GM12865 (cell line): Measurements from ENCODE around the gene GSTA1.
"Not testable (repeated sequence)": the region's sequence is repeated elsewhere in the genome, so short reads cannot be mapped to it uniquely, and the experiment has no call there.

ENCODE experiments used
- DNase-seq: peaks from one replicate; pipeline ENCODE4 v3.0.0; 2010; ENCODE audit warnings: low read depth
- H3K4me3 ChIP-seq: 2 replicates; pipeline ENCODE4 v1.5.1; 2011; ENCODE audit warnings: mild to moderate bottlenecking, low read depth, low read length, control low read depth
- TF ChIP-seq, protein P1 (sequence below): IDR thresholded peaks from 2 replicates; pipeline ENCODE4 v1.5.1; 2011; ENCODE audit warnings: low read length, control low read depth, low read depth, inconsistent platforms; ENCODE audit not compliant: insufficient read depth; ENCODE audit errors: missing control alignments

GSTA1 gene

DNA sequence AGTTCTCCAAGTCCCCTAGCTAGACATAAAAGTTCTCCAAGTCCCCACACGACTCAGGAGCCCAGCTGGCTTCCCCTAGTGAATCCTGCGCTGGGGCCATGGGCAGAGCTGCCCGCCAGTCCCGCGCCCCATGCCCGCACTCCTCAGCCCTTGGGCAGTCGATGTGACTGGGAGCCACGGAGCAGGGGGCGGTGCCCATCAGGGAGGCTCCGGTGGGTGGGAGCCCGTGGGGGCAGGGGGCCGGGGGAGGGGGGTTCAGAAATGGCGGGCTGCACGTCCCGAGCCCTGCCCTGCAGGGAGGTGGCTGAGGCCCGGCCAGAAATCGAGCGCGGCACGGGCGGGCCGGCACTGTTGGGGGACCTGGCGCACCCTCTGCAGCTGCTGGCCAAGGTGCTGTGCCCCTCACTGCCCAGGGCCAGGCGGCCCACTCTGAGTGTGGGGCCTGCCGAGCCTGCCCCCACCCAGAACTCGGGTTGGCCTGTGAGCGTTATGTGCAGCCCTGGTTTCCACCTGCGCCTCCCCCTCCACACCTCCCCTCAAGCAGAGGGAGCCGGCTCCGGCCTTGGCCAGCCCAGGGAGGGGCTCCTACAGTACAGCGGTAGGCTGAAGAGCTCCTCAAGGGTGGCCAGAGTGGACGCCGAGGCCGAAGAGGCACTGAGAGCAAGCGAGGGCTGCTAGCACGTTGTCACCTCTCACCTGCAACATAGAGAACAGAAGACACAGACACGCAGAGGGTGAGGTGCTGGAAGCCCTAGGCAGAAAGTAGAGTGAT, 25.6 kb upstream of the GSTA1 start:
- TF ChIP-seq, protein P1, sequence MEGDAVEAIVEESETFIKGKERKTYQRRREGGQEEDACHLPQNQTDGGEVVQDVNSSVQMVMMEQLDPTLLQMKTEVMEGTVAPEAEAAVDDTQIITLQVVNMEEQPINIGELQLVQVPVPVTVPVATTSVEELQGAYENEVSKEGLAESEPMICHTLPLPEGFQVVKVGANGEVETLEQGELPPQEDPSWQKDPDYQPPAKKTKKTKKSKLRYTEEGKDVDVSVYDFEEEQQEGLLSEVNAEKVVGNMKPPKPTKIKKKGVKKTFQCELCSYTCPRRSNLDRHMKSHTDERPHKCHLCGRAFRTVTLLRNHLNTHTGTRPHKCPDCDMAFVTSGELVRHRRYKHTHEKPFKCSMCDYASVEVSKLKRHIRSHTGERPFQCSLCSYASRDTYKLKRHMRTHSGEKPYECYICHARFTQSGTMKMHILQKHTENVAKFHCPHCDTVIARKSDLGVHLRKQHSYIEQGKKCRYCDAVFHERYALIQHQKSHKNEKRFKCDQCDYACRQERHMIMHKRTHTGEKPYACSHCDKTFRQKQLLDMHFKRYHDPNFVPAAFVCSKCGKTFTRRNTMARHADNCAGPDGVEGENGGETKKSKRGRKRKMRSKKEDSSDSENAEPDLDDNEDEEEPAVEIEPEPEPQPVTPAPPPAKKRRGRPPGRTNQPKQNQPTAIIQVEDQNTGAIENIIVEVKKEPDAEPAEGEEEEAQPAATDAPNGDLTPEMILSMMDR, result no peak

DNA sequence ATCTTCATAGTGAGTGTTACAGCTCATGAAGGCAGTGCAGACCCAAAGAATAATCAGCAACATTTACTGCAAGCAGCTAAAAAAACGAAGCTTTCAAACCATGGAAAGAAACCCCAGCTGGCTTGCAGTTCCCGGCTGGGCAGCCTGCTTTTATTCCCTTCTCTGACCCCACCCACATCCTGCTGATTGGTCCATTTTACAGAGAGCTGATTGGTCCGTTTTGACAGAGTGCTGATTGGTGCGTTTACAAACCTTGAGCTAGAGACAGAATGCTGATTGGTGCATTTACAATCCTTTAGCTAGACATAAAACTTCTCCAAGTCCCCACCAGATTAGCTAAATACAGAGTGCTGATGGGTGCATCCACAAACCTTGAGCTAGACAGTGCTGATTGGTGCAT, 25.0 kb upstream of the GSTA1 start:
- DNase-seq, H3K4me3 ChIP-seq: not testable (repeated sequence)

More for the DNA sequence above, 25.6 kb upstream of the GSTA1 start:
- H3K4me3 ChIP-seq, result no peak overlapping the region
- DNase-seq, result no peak

DNA sequence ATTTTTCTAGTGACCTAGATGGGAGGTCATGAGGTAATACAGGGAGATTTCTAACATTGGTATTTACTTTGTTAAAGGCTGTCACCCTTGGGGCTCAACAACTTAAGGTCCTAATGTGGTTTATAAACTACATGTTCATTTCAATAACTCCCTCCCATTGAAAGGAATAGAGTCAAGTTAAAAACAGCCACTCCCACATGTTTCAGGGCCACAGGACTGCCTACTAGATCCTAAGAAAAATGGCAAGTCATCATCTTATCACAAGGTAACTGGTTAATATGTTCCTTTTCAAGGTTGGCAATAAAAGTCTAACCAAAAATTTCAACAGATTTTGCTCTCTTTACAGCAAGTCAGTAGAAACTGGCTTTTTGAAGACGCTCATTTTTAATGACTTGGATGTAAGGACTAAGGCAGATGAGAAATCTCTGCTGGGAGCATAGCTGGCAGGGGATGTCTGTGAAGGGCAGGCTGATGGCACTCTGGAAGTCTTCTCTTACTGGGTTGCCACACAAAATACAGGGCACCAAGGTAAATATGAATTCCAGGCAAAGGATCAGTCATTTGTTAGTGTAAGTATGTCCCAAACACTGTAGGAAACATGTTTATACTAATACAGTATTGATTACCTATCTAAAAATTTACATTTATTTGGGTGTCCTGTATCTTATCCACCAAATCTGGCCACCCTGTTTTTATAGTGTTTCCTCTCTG, 23.6 kb upstream of the GSTA1 start:
- DNase-seq, H3K4me3 ChIP-seq: not testable (repeated sequence)

DNA sequence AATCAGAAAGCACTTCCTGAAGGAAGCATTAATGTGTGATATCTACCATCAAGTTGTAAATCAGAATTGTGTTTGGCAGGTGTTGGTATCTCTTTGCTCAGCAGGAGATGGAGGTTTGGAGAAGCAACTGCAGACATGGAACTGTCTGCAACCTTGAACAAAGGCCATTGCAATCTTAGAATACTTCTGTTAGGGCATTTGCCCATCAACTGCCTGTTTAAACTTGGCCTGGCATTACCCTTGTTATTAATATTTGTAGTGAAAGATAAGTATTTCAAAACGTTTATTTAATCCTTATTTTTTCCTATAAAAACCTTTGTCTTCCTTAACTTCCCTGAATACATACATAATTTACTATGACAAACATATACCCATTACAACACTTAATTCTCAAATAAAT, 22.9 kb upstream of the GSTA1 start:
- DNase-seq, result no peak
- no peak overlapping the region for H3K4me3 ChIP-seq
- TF ChIP-seq, protein P1, result no peak

DNA sequence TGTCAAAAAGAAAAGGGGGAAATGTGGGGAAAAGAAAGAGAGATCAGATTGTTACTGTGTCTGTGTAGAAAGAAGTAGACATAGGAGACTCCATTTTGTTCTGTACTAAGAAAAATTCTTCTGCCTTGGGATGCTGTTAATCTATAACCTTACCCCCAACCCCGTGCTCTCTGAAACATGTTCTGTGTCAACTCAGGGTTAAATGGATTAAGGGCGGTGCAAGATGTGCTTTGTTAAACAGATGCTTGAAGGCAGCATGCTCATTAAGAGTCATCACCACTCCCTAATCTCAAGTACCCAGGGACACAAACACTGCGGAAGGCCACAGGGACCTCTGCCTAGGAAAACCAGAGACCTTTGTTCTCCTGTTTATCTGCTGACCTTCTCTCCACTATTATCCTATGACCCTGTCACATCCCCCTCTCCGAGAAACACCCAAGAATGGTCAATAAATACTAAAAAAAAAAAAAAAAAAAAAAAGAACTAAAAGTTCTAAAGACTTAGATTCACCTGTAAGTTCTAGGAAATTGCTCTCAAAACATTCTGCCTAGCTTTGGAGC, 22.4 kb upstream of the GSTA1 start:
- not testable (repeated sequence) for H3K4me3 ChIP-seq, DNase-seq

DNA sequence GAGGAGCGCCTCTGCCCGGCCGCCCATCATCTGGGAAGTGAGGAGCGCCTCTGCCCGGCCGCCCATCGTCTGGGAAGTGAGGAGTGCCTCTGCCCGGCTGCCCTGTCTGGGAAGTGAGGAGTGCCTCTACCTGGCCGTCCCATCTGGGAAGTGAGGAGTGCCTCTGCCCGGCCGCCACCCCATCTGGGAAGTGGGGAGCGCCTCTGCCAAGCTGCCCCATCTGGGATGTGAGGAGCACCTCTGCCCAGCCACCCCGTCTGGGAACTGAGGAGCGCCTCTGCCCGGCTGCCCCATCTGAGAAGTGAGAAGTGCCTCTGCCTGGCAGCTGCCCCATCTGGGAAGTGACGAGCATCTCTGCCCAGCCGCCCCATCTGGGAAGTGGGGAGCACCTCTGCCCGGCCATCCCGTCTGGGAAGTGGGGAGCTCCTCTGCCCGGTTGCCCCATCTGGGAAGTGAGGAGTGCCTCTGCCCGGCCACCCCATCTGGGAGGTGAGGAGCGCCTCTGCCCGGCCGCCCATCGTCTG, 21.7 kb upstream of the GSTA1 start:
- not testable (repeated sequence) for DNase-seq, H3K4me3 ChIP-seq

DNA sequence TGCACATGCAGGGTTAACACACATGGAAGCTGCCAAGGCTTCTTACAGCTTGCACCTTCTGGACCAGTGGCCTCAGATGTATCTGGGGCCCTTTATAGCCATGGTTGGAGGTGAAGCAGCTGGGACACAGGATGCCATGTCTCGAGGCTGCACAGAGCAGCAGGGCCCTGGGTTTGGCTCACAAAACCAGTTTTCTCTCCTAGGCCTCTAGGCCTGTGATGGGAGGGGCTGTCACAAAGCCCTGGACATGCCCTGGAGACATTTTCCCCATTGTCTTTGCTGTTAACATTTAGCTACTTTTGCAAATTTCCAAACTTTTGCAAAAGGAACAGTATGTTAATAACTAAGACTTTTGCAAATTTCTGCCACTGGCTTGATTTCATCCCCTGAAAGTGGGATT, 18.2 kb upstream of the GSTA1 start:
- no peak overlapping the region for H3K4me3 ChIP-seq
- DNase-seq, result no peak
- TF ChIP-seq, protein P1, result no peak

DNA sequence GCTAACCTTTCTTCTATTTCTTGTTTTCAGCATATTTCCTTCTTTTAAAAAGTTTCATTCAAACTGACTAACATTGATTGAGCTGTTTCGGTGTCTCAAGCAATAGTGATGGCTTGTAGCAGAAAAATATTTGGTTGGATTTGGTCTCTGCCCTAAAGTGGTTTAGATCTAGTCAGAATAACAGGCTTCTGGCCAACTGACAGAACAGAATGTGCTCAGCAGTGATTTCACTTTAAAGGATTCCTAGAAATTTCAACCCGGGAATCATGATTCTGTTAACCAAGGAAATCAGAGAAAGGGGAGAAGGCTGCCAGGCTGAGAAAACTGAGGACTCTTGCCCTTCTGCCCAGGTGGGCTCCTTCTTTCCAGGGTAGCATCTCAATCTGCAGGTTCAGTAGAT, 16.6 kb upstream of the GSTA1 start:
- TF ChIP-seq, protein P1, result no peak
- H3K4me3 ChIP-seq, result no peak overlapping the region
- no peak for DNase-seq
